HepG2 (cell line): Measurements from ENCODE around the gene TSPAN18. TPM values are rescaled to one million over a fixed set of nuclear protein-coding genes. Genes with fewer than 3 reads are reported as not detected.

ENCODE experiments used
- ATAC-seq: fragments of 200-7000 bp; cut with Tn5 transposase; 3 replicates; pipeline ENCODE4 v1.9.1; 2020; ENCODE audit warnings: mild to moderate bottlenecking, moderate library complexity
- BruUV-seq: library from RNA; stranded (reverse); fragments of 400-500 nt; replicated peaks from 2 replicates; lab custom pipeline; 2021; lab: Mats Ljungman, UMichigan
- CTCF ChIA-PET: fragments of 300-600 bp; formaldehyde crosslinking; extraction: SDS; loops from one replicate; lab custom pipeline; 2021; ENCODE audit warnings: low total read pairs, inconsistent platforms, low intra/inter-chr PET ratio; lab: Yijun Ruan, JAX
- POLR2A ChIA-PET: fragments of 350-600 bp; sonication (Branson Sonifier 250); formaldehyde crosslinking; loops from one replicate; lab custom pipeline; 2020; ENCODE audit warnings: antibody characterized with exemption, inconsistent platforms; lab: Yijun Ruan, JAX
- DNase-seq: peaks from one replicate; pipeline ENCODE4 v3.0.0-alpha.2; 2015; ENCODE audit warnings: low spot score
- FAIRE-seq: peaks from 3 replicates; lab custom pipeline; 2011; peaks lifted over from hg19 to GRCh38; lab: Jason Lieb, UNC
- H2AFZ ChIP-seq: one replicate; pipeline ENCODE4 v1.6.1; 2011; ENCODE audit warnings: low read length, inconsistent platforms
- H3K27ac ChIP-seq: fragments of 300-600 bp; 3 replicates; pipeline ENCODE4 v1.8.0; 2011; ENCODE audit warnings: mixed run types, mild to moderate bottlenecking, mixed read lengths, low read length, inconsistent platforms; ENCODE audit not compliant: insufficient read depth; ENCODE audit errors: extremely low read length
- H3K27me3 ChIP-seq, 2 experiments: fragments of 200-600 bp in 1 of 2; 2 replicates in 1 of 2; 3 replicates in 1 of 2; pipeline versions ENCODE4 v1.6.0 to v1.8.0; 2011; ENCODE audit warnings: low read length in 2 of 2, mild to moderate bottlenecking in 2 of 2, moderate library complexity in 2 of 2, inconsistent platforms in 1 of 2; ENCODE audit not compliant: insufficient read depth in 2 of 2, control insufficient read depth in 1 of 2
- H3K36me3 ChIP-seq, 2 experiments: fragments of 200-600 bp in 1 of 2; replicated peaks in 1 of 2; 2 replicates in 1 of 2; 3 replicates in 1 of 2; pipeline versions ENCODE4 v1.5.1 to v1.8.0; 2011; ENCODE audit warnings: low read length in 2 of 2, inconsistent platforms in 1 of 2; ENCODE audit not compliant: insufficient read depth in 2 of 2, control insufficient read depth in 1 of 2
- H3K4me1 ChIP-seq: 2 replicates; pipeline ENCODE4 v1.5.1; 2012; ENCODE audit warnings: low read length, inconsistent platforms; ENCODE audit not compliant: insufficient read depth
- H3K4me2 ChIP-seq: 2 replicates; pipeline ENCODE4 v1.6.0; 2011; ENCODE audit warnings: low read depth, low read length, inconsistent platforms
- H3K4me3 ChIP-seq, 3 experiments: fragments of 200-600 bp in 1 of 3; sonication (generic), shearing (Covaris generic) in 1 of 3; replicated peaks in 1 of 3; 2 replicates each; pipeline ENCODE4 v1.5.1; 2011 to 2016; ENCODE audit warnings: low read length in 3 of 3, inconsistent platforms in 2 of 3, low read depth in 2 of 3, mild to moderate bottlenecking in 2 of 3, control low read depth in 1 of 3, mixed read lengths in 1 of 3; ENCODE audit not compliant: insufficient read depth in 1 of 3
- H3K79me2 ChIP-seq: one replicate; pipeline ENCODE4 v1.6.1; 2011; ENCODE audit warnings: low read length, inconsistent platforms; ENCODE audit not compliant: insufficient read depth
- H3K9ac ChIP-seq: 2 replicates; pipeline ENCODE4 v1.6.0; 2011; ENCODE audit warnings: mild to moderate bottlenecking, low read depth, low read length, inconsistent platforms; ENCODE audit not compliant: insufficient read depth
- H3K9me3 ChIP-seq: 2 replicates; pipeline ENCODE4 v1.5.1; 2012; ENCODE audit warnings: mild to moderate bottlenecking, low read length
- H4K20me1 ChIP-seq: 2 replicates; pipeline ENCODE4 v1.6.0; 2011; ENCODE audit warnings: inconsistent platforms, mild to moderate bottlenecking, low read length, moderate library complexity; ENCODE audit not compliant: insufficient read depth
- CCDC6 ChIP-seq: sonication (generic); formaldehyde crosslinking; IDR thresholded peaks from 2 replicates; pipeline ENCODE4 v1.8.1; 2022; ENCODE audit warnings: mild to moderate bottlenecking, missing genetic modification reagents, moderate library complexity
- DMAP1 ChIP-seq: IDR thresholded peaks from 2 replicates; pipeline ENCODE4 v1.6.1; 2016
- HMG20B ChIP-seq: conservative IDR thresholded peaks from 2 replicates; pipeline ENCODE4 v1.6.1; 2016; ENCODE audit warnings: missing genetic modification reagents, missing compliant biosample characterization
- KAT7 ChIP-seq: IDR thresholded peaks from 2 replicates; pipeline ENCODE4 v1.6.1; 2018; ENCODE audit warnings: borderline replicate concordance, missing compliant biosample characterization
- NBN ChIP-seq: fragments of 450-650 bp; conservative IDR thresholded peaks from 2 replicates; pipeline ENCODE4 v1.6.1; 2017
- PTBP1 ChIP-seq: fragments of 200-400 bp; formaldehyde crosslinking; IDR thresholded peaks from 2 replicates; pipeline ENCODE4 v1.6.1; 2018; ENCODE audit warnings: low read length, low read depth; ENCODE audit not compliant: poor library complexity, severe bottlenecking
- RARG ChIP-seq: sonication (generic); formaldehyde crosslinking; IDR thresholded peaks from 2 replicates; pipeline ENCODE4 v1.4.0; 2020; ENCODE audit warnings: low read depth, mild to moderate bottlenecking, missing genetic modification reagents
- SSRP1 ChIP-seq: IDR thresholded peaks from 2 replicates; pipeline ENCODE4 v1.6.1; 2016; ENCODE audit warnings: control low read depth
- ZBTB38 ChIP-seq: sonication (generic); formaldehyde crosslinking; IDR thresholded peaks from 2 replicates; pipeline ENCODE4 v1.5.1; 2020; ENCODE audit warnings: mild to moderate bottlenecking, missing genetic modification reagents
- ZBTB46 ChIP-seq: sonication (generic); formaldehyde crosslinking; IDR thresholded peaks from 2 replicates; pipeline ENCODE4 v1.4.0; 2020; ENCODE audit warnings: mild to moderate bottlenecking, missing genetic modification reagents, borderline replicate concordance
- ZNF275 ChIP-seq: sonication (generic); formaldehyde crosslinking; IDR thresholded peaks from 2 replicates; pipeline ENCODE4 v1.8.0; 2022; ENCODE audit warnings: missing genetic modification reagents, mild to moderate bottlenecking, inconsistent platforms, borderline replicate concordance
- ZNF292 ChIP-seq: sonication (generic); formaldehyde crosslinking; IDR thresholded peaks from 2 replicates; pipeline ENCODE4 v1.8.1; 2022; ENCODE audit warnings: mild to moderate bottlenecking, low read depth, missing genetic modification reagents, borderline replicate concordance
- ZNF296 ChIP-seq: sonication (generic); formaldehyde crosslinking; conservative IDR thresholded peaks from 2 replicates; pipeline ENCODE4 v1.5.0; 2020; ENCODE audit warnings: mild to moderate bottlenecking, missing genetic modification reagents
- ZNF329 ChIP-seq: sonication (generic); formaldehyde crosslinking; IDR thresholded peaks from 2 replicates; pipeline ENCODE4 v1.9.0; 2021; ENCODE audit warnings: low read depth, mild to moderate bottlenecking, missing genetic modification reagents
- ZNF543 ChIP-seq: sonication (generic); formaldehyde crosslinking; IDR thresholded peaks from 2 replicates; pipeline ENCODE4 v1.4.0; 2020; ENCODE audit warnings: mild to moderate bottlenecking, missing genetic modification reagents
- in situ Hi-C: cut with HindIII; loops from 2 replicates; pipeline ENCODE4 v1.10.0; 2017; ENCODE audit warnings: low pct_unique_long_range_greater_than_20kb; ENCODE audit not compliant: extremely low pct_ligation_motif_present
- intact Hi-C: fragments of 100-400 bp; cut with micrococcal nuclease; formaldehyde crosslinking; loops from one replicate; pipeline ENCODE4 v1.10.0; 2022; ENCODE audit not compliant: unreplicated experiment
- polyA plus RNA-seq, 8 experiments: library from polyadenylated mRNA; depleted of rRNA in 3 of 8; stranded (reverse) in 7 of 8; unstranded in 1 of 8; fragments of >200 nt; fragmentation: Illumina TruSeq in 4 of 8; extraction: Trizol in 4 of 8; gene quantifications; 2 replicates each; pipeline versions ENCODE4 v1.2.1 to v1.2.3, GENCODE V29; 2011 to 2016; ENCODE audit warnings: low read depth in 4 of 8, missing spikeins in 1 of 8, mixed read lengths in 1 of 8; ENCODE audit not compliant: insufficient read depth in 1 of 8
- total RNA-seq, 5 experiments: library from RNA; depleted of rRNA; stranded (reverse); fragments of >200 nt; fragmentation: Illumina TruSeq; extraction: Trizol; gene quantifications; 2 replicates each; pipeline ENCODE4 v1.2.3, GENCODE V29; 2016; ENCODE audit warnings: low read depth in 1 of 5

Gene TSPAN18
- total and polyA plus RNA-seq, 2 of the 13 experiments (the other 11 are each of a cell fraction or from before 2014, with no cell fraction given) = not detected

- Histone ChIP-seq H3K36me3 (no peaks in the 10 kb centered on the region), H4K20me1 (no peaks in the 10 kb centered on the region), H3K4me3 (no peak overlapping the region), H3K9ac (no peak overlapping the region), H3K4me1 (0 out of 2 replicates have a peak, but pooled peaks cover 6% of the 10 kb centered on the region), H2AFZ (no peak overlapping the region), H3K9me3 (no peaks in the 10 kb centered on the region), H3K27me3 (no peaks in the 10 kb centered on the region), H3K4me2 (no peak overlapping the region), H3K27ac (no peak overlapping the region), H3K79me2 (no peaks in the 10 kb centered on the region)
- BruUV-seq = no TSS peak
- ATAC-seq = no peak
- no peak for TF ChIP-seq KAT7 (CRISPR knock-in tag)
- no peak for TF ChIP-seq ZNF329 (CRISPR knock-in tag)
- TF ChIP-seq ZNF296 (CRISPR knock-in tag) = no peak
- TF ChIP-seq HMG20B = no peak
- no peak for TF ChIP-seq ZNF292 (CRISPR knock-in tag)
- no peak for TF ChIP-seq NBN
- TF ChIP-seq ZNF275 (CRISPR knock-in tag) = no peak
- no peak for TF ChIP-seq RARG (CRISPR knock-in tag)
- no peak for TF ChIP-seq ZBTB38
- TF ChIP-seq PTBP1 = no peak
- no peak for TF ChIP-seq ZNF543 (CRISPR knock-in tag)
- no peak for TF ChIP-seq ZBTB46 (CRISPR knock-in tag)
- TF ChIP-seq CCDC6 = no peak
- TF ChIP-seq DMAP1 (CRISPR knock-in tag) = no peak
- no peak for TF ChIP-seq SSRP1 (CRISPR knock-in tag)
- in situ Hi-C loops (no loop called here), intact Hi-C loops (no loop called here)
- ChIA-PET CTCF (no interaction called here), POLR2A (no interaction called here)
- no peak for DNase-seq
- FAIRE-seq = no peak
Observed at GRCh38 chr11:44771252-44771734, 44.5 kb downstream of the TSPAN18 start.
